ENCODE measurements around the gene AQP1. TPM values are rescaled to one million over a fixed set of nuclear protein-coding genes. Genes with fewer than 3 reads are reported as not detected.

The AQP1 gene
- total RNA-seq, 1 experiment from 2014 or later, result 0.15 TPM

DNA sequence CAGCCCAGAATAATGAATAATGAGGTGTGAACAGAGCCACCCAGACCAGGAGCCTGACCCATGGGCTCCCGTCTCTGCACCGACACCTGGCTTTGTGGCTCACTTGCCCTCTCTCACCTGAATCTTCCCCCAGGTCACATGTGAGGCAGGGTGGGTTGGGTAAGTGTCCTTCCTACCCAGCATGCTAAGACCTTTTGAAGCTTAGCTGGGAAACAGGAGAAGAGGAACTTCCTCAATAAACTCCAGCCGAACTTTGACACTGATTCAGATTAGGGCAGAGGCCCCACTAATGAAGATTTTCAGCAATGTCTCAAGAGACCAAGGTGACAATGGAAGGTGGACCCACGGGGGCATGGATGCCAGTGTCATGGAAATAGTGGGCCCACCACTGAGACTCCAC lies 46.6 kb upstream of the AQP1 start:
- TF ChIP-seq, protein P1, sequence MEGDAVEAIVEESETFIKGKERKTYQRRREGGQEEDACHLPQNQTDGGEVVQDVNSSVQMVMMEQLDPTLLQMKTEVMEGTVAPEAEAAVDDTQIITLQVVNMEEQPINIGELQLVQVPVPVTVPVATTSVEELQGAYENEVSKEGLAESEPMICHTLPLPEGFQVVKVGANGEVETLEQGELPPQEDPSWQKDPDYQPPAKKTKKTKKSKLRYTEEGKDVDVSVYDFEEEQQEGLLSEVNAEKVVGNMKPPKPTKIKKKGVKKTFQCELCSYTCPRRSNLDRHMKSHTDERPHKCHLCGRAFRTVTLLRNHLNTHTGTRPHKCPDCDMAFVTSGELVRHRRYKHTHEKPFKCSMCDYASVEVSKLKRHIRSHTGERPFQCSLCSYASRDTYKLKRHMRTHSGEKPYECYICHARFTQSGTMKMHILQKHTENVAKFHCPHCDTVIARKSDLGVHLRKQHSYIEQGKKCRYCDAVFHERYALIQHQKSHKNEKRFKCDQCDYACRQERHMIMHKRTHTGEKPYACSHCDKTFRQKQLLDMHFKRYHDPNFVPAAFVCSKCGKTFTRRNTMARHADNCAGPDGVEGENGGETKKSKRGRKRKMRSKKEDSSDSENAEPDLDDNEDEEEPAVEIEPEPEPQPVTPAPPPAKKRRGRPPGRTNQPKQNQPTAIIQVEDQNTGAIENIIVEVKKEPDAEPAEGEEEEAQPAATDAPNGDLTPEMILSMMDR (conservative IDR thresholded peaks at IDR 0.05), result no peak
- Histone ChIP-seq H3K4ac (ENCODE audit: low read depth, low read length) (no peak overlapping the region), H3K9ac (ENCODE audit: extremely low read depth, insufficient read length, low read length) (no peak overlapping the region), H3K23me2 (ENCODE audit: insufficient read length, low read depth, low read length, poor library complexity, severe bottlenecking) (no peaks in the 10 kb centered on the region), H2BK5ac (ENCODE audit: insufficient read length, low read length) (no peak overlapping the region), H3K79me1 (ENCODE audit: insufficient read depth, low read depth, low read length, poor library complexity, severe bottlenecking) (no peaks in the 10 kb centered on the region), H3K9me3 (ENCODE audit: control insufficient read depth, low read depth, low read length) (no peaks in the 10 kb centered on the region), H4K8ac (replicated peaks; ENCODE audit: insufficient read length, low read depth, low read length) (no peak overlapping the region), H3K23ac (ENCODE audit: insufficient read length, low read depth, low read length) (no peak overlapping the region), H4K91ac (ENCODE audit: insufficient read length, low read depth, low read length) (no peak overlapping the region), H2BK20ac (ENCODE audit: low read depth, low read length, poor library complexity, severe bottlenecking) (no peak overlapping the region), H4K20me1 (ENCODE audit: control insufficient read depth, insufficient read depth, insufficient read length) (no peaks in the 10 kb centered on the region), H4K5ac (ENCODE audit: insufficient read length, low read depth, low read length) (no peak overlapping the region), H3T11ph (ENCODE audit: low read length) (no peak overlapping the region), H2BK15ac (ENCODE audit: low read depth, low read length) (no peak overlapping the region), H3K56ac (ENCODE audit: insufficient read length, low read depth, low read length) (no peak overlapping the region), H3K4me2 (ENCODE audit: insufficient read depth, insufficient read length, low read length) (no peak overlapping the region), H2AFZ (ENCODE audit: low read length) (no peak overlapping the region), H3K27me3 (ENCODE audit: insufficient read depth, low read length) (no peaks in the 10 kb centered on the region), H3K79me2 (ENCODE audit: insufficient read depth, low read length) (no peaks in the 10 kb centered on the region), H2BK12ac (ENCODE audit: insufficient read length, low read depth, low read length) (no peak overlapping the region), H3K18ac (ENCODE audit: insufficient read length, low read depth, low read length) (no peak overlapping the region), H2BK120ac (ENCODE audit: low read depth, low read length, poor library complexity, severe bottlenecking) (no peak overlapping the region), H2AK5ac (ENCODE audit: insufficient read length, low read length) (no peak overlapping the region), H3K14ac (ENCODE audit: insufficient read depth, low read length) (no peak overlapping the region), H3K4me1 (ENCODE audit: insufficient read depth, low read length) (no peaks in the 10 kb centered on the region), H3K27ac (ENCODE audit: insufficient read length, low read depth, low read length) (no peak overlapping the region)
- H3K27me3 Mint-ChIP-seq (ENCODE audit: low read depth), result no peaks in the 10 kb centered on the region; the same call in 1 of the 2 replicates
- DNase-seq, result no peak
- no peaks in the 10 kb centered on the region for H3K4me1 Mint-ChIP-seq
- H3K27ac Mint-ChIP-seq, result no peak overlapping the region
- H3K9me3 Mint-ChIP-seq, result no peaks in the 10 kb centered on the region
- H3K4me3 Mint-ChIP-seq, result no peak overlapping the region
- H3K36me3 Mint-ChIP-seq (ENCODE audit: insufficient read depth in 1 of 3, low read depth in 3 of 3), result no peaks in the 10 kb centered on the region
- WGBS (ENCODE audit: extremely low coverage, insufficient read length, low lambda C conversion rate), result no CpG with 5 or more reads among the region's 4 CpGs

Measured in H9 (cell line).